Measurements from ENCODE around the gene PEAR1.
A peak's percentile ranks its signal among the peaks of the same experiment; 100 is the strongest.

Gene PEAR1

DNA sequence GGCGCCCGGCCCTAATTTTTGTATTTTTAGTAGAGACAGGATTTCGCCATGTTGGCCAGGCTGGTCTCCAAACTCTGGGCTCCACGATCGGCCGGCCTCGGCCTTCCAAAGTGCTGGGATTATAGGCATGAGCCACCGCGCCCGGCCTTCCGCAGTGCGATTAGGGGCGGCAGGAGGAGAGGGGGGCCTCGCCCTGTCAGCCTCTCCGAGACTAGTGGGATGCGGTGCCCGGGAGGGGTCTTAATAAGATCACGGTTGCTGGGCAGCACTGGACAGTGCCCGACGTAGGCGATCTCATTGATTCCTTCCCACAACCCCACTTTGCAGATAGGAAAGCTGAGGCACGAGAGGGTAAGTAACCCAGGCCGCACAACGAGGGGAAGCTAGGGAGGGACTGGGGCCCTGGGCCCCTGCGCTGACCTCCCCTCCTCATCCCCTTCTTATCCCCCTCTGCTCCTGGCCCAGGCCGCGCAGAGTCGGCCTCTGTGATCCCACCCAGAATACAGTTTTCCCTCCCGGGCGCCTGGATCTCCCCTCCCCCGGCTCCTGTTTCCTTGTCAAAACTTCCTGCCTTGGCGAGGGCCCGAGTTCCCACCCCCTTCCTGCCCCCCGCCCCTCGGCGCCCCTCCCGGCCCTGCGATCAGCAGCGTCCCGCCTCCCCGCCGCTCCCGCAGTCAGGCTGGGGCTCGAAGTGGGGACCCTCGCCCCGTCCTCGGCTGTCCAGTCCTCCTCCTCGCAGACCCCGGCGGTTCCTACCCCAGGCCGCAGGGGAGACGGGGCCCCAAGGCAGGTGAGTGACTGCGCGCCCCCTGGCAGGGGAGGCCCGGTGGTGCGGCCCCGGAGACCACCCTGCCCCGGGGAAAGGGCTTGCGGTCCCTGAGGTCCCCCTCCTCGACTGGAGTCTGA lies at the start of gene PEAR1:
Gene PEAR1 (plus strand): TSS at position 671 of the 906 bp plus-strand sequence. CDS start 10,209 bp downstream, outside the sequence.
- DNase-seq = no peak

DNA sequence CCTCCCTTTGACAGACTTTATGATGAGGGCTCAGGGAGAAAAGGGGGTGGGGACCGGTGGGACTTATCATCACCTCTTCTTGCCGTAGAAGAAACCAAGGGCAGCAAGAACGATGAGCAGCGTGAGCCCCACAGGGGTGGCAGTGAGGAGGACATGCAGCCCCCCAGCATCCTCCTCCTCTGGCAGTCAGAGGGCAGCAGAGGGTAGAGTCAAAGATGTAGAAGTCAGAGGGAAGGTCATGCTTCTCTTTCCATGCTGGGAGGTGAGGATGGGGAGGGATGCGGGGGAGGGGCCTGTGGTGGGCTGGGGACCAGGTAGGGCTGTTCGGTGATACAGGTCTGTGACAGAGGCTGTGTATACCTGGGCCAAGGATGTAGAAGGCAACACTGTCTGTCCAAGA lies 49.4 kb upstream of the PEAR1 start:
- no peak for DNase-seq

DNA sequence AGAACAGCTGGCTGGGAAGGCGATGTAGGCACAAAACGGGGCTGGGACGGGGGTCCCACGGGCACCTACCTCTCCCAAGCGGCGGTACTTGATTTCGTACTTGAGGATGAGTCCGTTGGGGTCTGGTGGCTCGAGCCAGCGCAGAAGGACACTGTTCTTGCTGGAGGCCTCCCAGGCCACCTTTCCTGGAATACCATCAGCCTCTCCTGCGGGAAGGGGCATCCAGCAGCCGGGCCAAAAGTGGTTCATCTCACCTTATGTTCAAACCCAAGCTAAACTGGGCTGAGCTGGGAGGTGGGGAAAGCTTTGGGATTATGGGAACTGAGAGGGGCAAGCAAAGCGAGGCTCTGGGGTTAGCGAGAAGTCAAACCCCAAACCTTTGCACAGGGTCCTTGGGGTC lies 48.9 kb upstream of the PEAR1 start:
- DNase-seq = no peak

DNA sequence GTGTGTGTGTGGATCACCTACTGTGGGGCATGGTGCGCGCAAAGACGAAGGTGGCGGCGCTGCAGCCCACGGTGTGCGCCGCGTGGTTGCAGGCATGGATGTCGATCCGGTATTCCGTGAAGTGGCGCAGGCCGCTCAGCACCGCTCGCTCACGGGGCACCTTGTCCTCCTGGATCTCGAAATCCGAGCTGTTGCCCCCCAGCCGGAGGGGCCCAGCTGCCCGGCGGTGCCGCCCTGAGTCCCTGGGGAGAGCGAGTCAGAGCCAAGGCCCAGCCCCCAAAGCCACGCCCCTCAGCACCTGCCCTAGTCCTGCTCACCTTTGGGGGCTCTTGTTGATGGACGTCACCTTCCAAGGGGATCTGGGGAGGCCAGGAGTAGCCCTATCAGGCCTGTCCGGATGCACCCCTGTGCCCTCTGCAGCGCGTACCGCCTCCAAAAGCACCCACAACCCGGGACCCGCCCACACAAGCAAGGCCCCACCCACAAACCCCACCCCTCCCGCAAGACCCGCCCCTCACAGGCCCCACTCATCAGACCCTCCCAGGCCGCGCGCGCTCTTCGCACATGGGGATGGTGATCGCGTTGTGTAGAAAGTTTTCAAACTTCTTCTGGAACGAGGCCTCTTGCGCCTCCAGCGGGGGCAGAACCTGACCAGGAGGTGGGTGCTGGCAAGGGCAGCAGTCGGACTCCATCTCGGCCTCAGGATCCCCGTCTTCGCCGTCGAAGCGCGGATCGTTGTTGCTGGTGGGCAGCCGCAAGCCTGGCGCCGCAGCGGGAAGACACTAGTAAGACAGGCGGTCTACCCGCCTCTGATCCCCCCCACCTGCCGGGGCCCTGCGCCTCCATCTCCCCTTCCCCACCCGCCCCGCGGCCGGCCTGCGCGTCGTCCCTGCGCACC lies 48.2 kb upstream of the PEAR1 start:
- peak; percentile 57 for DNase-seq

- DNase-seq = no peak
Observed at GRCh38 chr1:156845953-156846545, 47.5 kb upstream of the PEAR1 start.

DNA sequence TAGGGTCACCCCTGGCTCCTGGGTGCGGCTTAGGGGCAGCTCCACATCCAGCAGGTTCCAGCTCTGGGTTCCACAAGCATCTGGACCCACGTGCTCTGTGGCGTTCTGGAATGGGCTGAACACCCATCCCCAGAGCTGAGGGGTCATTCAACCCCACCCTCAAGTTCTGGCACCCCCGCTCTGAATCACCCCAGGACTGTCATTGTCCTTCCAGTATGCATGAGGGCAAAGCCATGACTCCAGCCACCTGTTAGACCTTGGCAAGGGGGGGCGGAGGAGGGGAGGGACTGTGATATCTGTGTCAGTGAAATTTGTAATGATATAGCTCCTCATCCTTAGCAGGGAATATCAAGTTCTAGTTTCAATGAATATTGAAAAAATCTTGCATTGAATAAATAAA lies 46.9 kb upstream of the PEAR1 start:
- no peak for DNase-seq

- DNase-seq = no peak
Observed at GRCh38 chr1:156847591-156848460, 45.7 kb upstream of the PEAR1 start.

DNA sequence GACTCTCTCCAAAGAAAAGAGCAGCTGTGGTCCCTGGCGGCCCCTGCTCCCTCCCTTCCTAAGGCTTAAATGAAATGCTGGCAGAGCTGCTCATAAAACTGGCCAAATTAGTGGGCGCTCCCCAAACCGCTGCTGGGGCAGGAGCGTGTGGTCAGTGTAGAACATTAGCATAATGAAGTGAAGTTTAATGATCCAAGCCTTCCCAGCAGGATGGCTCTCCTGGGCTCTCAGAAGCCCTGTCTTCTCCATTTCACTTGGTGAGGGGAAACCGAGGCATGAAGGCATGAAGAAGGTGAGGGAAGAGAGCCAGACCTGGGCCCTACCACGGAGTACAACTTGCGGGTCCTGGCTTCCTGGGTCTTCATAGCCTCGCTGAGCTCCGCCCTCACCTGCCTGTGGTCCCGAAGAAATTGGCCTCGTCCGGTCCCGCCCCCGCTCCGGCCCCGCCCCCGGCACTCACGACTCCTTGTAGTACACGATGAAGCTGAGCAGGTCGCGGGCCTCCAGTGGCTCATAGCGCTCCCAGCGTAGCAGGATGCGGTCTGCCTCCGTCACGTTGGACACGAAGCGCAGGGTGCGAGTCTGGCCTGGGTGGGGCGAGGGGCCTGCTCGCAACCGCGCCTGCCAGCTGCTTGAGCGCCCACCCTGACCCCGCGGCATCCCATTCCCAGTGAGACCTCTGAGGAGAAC lies 44.9 kb upstream of the PEAR1 start:
- DNase-seq = peak; percentile 65

- DNase-seq = no peak
Observed at GRCh38 chr1:156849151-156849496, 44.4 kb upstream of the PEAR1 start.

DNA sequence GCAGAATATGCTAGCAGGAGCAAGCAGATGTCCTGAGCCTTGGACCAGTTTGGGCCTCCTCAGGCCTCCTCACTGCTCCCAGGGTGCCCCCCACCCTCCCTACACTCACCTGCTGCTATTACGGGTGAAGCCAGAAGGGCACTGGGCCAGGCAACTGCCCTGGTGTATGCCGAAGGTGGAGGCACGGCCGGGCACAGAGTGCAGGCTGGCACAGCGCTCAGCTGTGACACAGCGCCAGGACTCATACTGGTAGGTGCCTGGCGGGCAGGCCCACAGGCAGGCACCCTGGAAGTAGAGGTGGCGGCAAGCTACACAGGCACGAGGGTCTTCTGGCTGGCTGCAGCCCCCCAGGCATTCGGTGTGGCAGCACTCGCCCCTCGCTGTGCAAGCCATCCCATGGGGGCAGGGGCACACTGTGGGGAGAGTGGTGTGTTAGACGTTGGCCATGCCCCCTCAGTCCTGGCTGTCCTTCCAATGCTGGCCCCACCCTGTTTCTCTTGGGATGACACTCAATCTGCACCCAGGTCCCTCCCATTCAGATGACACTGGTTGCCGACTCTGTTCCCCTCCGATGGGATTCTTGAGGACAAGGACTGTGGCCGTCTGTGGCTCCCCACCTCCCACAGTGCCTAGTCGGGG lies 41.6 kb upstream of the PEAR1 start:
- no peak for DNase-seq

DNA sequence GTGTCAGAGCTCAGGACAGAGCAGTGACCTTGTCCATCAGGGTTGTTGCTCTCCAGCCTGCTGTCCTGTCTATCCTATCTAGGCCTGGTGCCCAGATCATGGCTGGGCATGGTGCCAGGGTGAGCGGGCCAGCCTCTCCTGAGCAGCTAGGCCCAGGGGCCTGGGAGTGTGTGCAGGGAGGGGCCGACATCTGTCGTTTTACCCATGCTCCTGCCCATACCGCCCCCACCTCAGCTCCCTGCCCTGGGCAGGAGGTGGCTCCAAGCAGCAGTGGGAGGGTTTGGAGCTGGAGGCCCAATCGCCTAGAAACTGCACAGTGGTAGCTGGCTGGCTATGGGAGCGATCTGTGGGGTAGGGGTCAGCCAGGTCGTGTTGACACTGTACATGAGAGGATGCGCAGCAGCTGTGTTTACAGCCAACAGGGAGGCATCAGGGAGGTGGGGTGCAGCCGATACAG lies 41.1 kb upstream of the PEAR1 start:
- DNase-seq = no peak

GRCh38 chr1:156853761-156854160 lies 39.8 kb upstream of the PEAR1 start:
- no peak for DNase-seq

DNA sequence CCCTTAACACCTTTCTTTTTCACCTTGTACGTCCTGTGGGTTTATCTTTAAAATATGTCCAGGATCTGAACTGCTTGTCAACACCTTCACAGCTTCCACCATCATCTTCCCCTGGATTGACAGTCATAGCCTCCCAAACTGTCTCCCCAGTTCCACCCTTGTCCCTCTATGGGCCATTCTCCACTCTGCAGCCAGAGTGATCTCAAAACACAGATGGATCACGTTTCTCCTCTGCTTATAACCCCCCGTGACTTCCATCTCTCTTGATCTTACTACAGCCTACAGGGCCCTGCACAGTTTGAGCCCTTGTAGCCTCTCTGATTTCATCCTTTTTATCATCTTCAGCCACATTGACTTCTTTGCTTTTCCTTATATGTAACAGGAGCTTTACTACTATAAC lies 38.9 kb upstream of the PEAR1 start:
- no peak for DNase-seq

DNA sequence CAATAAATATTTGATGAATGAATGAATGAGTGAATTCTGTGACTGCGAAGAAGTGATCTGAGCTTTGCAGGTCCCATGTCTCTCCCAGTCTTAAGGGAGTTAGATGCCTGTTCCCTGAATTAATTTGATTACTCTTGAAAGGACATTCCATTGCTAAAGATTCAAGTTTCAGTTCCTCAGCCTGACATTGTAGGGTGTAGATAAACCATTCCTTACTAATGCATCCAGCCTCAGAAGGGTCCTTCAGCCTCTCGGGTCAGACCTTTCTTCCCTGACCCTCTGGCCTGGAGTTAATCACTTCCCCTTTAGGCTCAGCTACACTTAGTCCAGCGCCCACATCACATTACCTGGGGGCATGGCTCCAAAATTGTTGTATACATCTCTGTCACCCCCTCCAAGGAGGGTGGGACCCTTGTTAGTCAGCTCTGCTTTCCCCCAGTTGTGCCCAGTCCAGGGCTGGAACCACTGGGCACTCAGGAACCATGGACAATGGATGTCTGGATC lies 37.2 kb upstream of the PEAR1 start:
- DNase-seq = no peak

DNA sequence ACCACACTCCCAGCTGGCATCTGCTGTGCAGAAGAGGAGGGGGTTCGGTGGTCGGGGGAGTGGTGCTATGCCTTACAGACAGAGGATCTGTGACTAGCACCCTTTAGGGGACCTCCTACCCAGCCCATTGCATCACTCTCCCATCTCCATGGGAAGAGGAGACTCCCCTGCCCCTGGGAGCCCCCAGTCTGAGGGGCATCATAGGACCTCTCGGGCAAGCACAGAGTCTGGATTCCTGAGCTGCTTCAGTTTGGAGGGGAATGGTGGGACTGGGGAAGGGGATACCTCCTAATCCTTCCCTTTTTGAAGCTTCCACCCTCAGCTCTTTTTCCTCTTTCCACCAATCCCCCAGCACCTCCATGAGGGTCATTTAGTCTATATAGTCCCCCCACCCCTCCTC lies 36.0 kb upstream of the PEAR1 start:
- no peak for DNase-seq

DNA sequence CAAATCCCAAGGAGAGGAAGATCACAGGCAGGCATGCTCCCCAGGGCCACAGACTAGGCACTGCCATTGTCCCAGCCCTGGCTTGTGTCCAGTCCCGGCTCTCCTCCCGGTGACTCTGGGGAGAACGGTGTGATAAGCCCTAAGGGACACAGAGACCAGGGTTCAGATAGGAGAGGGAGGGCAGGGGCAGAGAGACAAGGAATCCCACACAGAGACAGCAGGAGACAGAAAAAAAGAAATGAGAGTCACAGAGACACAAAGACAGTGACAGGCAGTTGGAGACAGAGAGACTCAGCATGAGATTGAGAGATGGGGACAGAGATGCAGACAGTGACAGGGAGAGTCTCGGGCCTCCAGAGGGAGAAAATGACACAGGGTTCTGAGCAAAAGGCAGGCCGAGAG lies 35.0 kb upstream of the PEAR1 start:
- DNase-seq = no peak

GRCh38 chr1:156858959-156859522 lies 34.5 kb upstream of the PEAR1 start, which contains the start of gene INSRR:
INSRR (minus strand) TSS chr1:156859117; CDS start chr1:156858621, 496 bp downstream.
- DNase-seq = no peak

GRCh38 chr1:156859523-156860112 lies 33.9 kb upstream of the PEAR1 start:
- DNase-seq = peak; percentile 33

DNA sequence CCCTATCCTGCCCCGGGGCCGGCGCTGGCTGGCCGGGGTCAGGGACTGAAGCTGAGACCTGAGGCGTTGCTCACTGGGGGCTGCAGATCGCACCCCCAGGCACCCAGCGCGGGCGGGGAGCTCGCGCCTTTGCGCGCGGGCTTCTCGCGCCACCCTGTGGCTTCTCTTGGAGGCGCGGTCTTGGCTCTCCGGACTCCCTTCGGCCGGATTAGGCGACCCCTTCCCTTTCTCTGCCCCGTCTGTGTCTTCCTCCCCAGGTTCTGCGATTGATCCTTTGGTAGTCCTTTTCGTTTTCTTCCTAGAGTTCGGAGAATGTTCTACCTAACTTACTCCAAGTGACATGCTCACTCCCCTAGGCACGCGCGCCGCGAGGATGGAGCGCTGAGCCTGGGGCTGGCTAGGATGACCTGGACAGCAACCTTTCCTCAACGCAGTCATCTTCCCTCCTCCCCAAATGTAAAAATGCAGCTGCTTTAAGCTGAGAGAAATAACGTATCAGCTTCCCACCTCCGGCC lies 33.3 kb upstream of the PEAR1 start:
- peak; percentile 72 for DNase-seq
